Common myeloid progenitor, CD34-positive (primary cell): ENCODE measurements around the gene NTRK3.

Experiments used
- CTCF ChIA-PET: fragments of 350-600 bp; sonication (Branson Sonifier 250); formaldehyde crosslinking; loops from one replicate; lab custom pipeline; 2021; ENCODE audit warnings: antibody characterized with exemption; lab: Charles Lee
- POLR2A ChIA-PET: fragments of 350-600 bp; sonication (Branson Sonifier 250); formaldehyde crosslinking; loops from one replicate; lab custom pipeline; 2021; ENCODE audit warnings: antibody characterized with exemption; lab: Charles Lee
- DNase-seq, 3 donors: peaks; one replicate each; pipeline versions ENCODE4 v3.0.0 to v3.0.0-alpha.2; 2013
- H3K27ac ChIP-seq, 2 experiments: 1 replicate in 1 of 2; 2 replicates in 1 of 2; pipeline ENCODE4 v1.7.0; 2013; ENCODE audit warnings: inconsistent platforms in 2 of 2, low read length in 2 of 2, mild to moderate bottlenecking in 2 of 2, low read depth in 1 of 2, moderate library complexity in 1 of 2; ENCODE audit not compliant: severe bottlenecking in 2 of 2, insufficient read depth in 1 of 2, poor library complexity in 1 of 2
- H3K27me3 ChIP-seq, 5 experiments: replicated peaks in 2 of 5; 1 replicate in 3 of 5; 2 replicates in 2 of 5; pipeline versions ENCODE4 v1.6.1 to v1.7.0; 2013; ENCODE audit warnings: low read length in 4 of 5, mild to moderate bottlenecking in 2 of 5, moderate library complexity in 2 of 5, inconsistent platforms in 1 of 5; ENCODE audit not compliant: insufficient read depth in 5 of 5, control insufficient read depth in 4 of 5
- H3K36me3 ChIP-seq, 4 experiments: 1 replicate in 2 of 4; 2 replicates in 2 of 4; pipeline versions ENCODE4 v1.6.1 to v1.7.0; 2013; ENCODE audit warnings: low read length in 3 of 4, control low read depth in 1 of 4, mild to moderate bottlenecking in 1 of 4; ENCODE audit not compliant: control insufficient read depth in 4 of 4, insufficient read depth in 4 of 4
- H3K4me1 ChIP-seq, 4 experiments: 1 replicate in 3 of 4; 2 replicates in 1 of 4; pipeline versions ENCODE4 v1.6.1 to v1.7.1; 2013; ENCODE audit warnings: low read length in 3 of 4, mild to moderate bottlenecking in 3 of 4, control low read depth in 1 of 4, inconsistent platforms in 1 of 4, moderate library complexity in 1 of 4; ENCODE audit not compliant: control insufficient read depth in 4 of 4, insufficient read depth in 4 of 4; ENCODE audit errors: control extremely low read depth in 1 of 4
- H3K4me3 ChIP-seq, 7 experiments: 1 replicate in 4 of 7; 2 replicates in 3 of 7; pipeline versions ENCODE4 v1.5.1 to v1.7.0; 2013; ENCODE audit warnings: mild to moderate bottlenecking in 7 of 7, low read length in 6 of 7, moderate library complexity in 6 of 7, inconsistent platforms in 2 of 7, low read depth in 2 of 7, control low read depth in 1 of 7; ENCODE audit not compliant: insufficient read depth in 4 of 7, control insufficient read depth in 1 of 7; ENCODE audit errors: extremely low read depth in 1 of 7
- H3K9me3 ChIP-seq, 5 experiments: 1 replicate in 4 of 5; 2 replicates in 1 of 5; pipeline versions ENCODE4 v1.6.1 to v1.7.1; 2013; ENCODE audit warnings: low read length in 4 of 5, mild to moderate bottlenecking in 2 of 5, inconsistent platforms in 1 of 5, low read depth in 1 of 5, moderate library complexity in 1 of 5; ENCODE audit not compliant: control insufficient read depth in 4 of 5, insufficient read depth in 2 of 5; ENCODE audit errors: control extremely low read depth in 1 of 5
- WGBS: methylation state at CpG from one replicate; pipeline ENCODE4 v1.1.5; 2013; ENCODE audit not compliant: insufficient coverage; 5-methylcytosine and 5-hydroxymethylcytosine counted together

Gene NTRK3

DNA sequence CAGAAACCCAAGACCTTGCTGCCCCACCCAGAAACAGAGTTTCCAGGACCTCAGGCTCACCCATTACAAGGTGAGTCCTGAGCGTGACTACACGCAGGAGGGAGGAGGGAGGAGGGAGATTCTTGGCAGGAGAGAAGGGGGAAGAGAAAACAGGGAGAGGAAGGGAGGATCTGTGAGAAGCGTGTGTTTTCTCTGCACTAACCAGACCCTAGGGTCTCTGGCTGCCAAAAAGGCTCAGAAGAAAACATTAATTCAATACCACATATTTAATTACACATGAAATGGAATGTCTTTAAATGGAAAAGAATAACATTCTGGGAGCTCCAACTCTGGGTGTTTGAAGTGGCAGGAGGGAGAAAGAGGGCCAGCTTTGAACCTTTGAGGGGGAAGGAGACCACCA lies 309.0 kb downstream of the NTRK3 start:
- Histone ChIP-seq H3K4me1 (no peaks in the 10 kb centered on the region), H3K9me3 (no peaks in the 10 kb centered on the region), H3K27ac (no peak overlapping the region), H3K36me3 (no peaks in the 10 kb centered on the region), H3K4me3 (no peak overlapping the region), H3K27me3 (no peaks in the 10 kb centered on the region)
- ChIA-PET CTCF (no interaction called here), POLR2A (no interaction called here)
- DNase-seq = no peak
- 60% methylated on average over 2 of the region's 3 CpGs for WGBS

DNA sequence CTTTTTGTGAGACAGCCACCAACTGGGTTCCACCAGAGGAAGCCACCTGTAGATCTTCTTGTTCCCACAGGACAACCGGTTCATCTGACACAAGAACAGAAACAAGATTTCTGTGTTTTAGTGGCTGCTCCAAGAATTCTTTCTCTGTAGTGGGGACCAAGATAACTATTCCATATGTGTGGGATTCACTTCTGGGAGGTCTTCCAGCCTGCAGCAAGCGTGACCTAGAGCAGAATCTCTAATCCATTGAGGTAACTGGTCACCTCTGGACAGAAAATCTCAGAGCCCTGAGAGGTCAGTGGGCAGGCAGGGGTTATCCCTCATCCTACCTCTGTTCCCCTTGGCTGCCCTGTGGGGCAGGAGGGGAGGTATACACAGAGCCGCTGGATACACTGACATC lies 311.3 kb downstream of the NTRK3 start:
- ChIA-PET CTCF (no interaction called here), POLR2A (no interaction called here)
- Histone ChIP-seq H3K27me3 (no peaks in the 10 kb centered on the region), H3K36me3 (no peaks in the 10 kb centered on the region), H3K9me3 (no peaks in the 10 kb centered on the region), H3K27ac (no peak overlapping the region), H3K4me3 (no peak overlapping the region), H3K4me1 (peaks cover 0 to 11% (median 4%) of the 10 kb centered on the region in 4 experiments)
- DNase-seq = no peak
- WGBS = 100% methylated on average over 2 of the region's 3 CpGs

DNA sequence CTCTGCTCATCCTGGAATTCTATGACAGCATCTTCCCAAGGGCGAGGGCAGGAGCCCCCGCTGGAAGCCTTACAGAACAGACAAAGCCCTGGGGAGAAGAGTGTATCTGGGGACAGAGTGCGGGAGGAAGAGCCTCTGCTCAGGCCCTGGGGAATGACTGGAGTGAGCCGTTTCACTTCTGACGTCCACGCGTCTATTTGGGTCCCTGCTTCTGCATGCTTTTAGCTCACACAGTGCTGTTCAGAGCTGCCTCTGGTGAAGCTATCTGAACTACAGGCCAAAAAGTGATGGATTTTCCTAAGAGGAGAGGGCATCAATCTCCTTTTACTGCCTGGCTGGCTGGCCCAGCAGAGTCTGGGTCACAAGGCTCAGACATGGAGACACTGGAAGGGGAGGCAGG lies 311.8 kb downstream of the NTRK3 start:
- H3K9me3 ChIP-seq = no peaks in the 10 kb centered on the region
- no peaks in the 10 kb centered on the region for H3K36me3 ChIP-seq
- ChIA-PET POLR2A (no interaction called here), CTCF (interaction anchor here (1.0 kb wide), 1 partner anchor 10 kb away, joined by 3 read pairs; no protein-coding TSS in a partner anchor)
- no peak for DNase-seq
- no peaks in the 10 kb centered on the region for H3K27me3 ChIP-seq
- 95% methylated on average over 6 of the region's 7 CpGs for WGBS
- peaks cover 0 to 17% (median 9%) of the 10 kb centered on the region in 4 experiments for H3K4me1 ChIP-seq
- H3K27ac ChIP-seq = no peak overlapping the region
- no peak overlapping the region for H3K4me3 ChIP-seq

DNA sequence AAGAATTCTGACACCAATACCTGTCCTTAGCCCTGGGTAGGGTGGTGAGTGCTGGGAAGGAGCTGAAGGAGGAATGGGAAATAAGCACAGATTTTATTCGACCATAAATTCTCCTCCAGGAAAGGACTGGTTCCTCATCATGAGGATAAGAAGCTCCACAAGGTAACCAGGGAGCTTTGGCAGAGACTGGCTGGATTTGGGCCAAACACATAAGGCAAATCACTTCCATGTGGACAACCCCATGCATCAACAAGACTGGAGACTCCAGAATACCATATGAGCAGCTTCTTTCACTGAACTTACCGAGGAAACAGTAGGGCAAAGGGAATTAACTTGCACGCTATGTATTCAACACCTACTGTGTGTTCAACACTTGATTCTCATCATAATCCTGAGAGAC lies 312.5 kb downstream of the NTRK3 start:
- H3K4me3 ChIP-seq = no peak overlapping the region
- CTCF ChIA-PET = interaction anchor here (1.0 to 1.2 kb wide), 2 partner anchors 10 to 182 kb away, joined by 3 read pairs; no protein-coding TSS in a partner anchor
- no peaks in the 10 kb centered on the region for H3K36me3 ChIP-seq
- H3K9me3 ChIP-seq = no peaks in the 10 kb centered on the region
- no peak for DNase-seq
- POLR2A ChIA-PET = no interaction called here
- no peaks in the 10 kb centered on the region for H3K27me3 ChIP-seq
- 85% methylated on average over 2 of the region's 3 CpGs for WGBS
- H3K4me1 ChIP-seq = peaks cover 0 to 22% (median 10%) of the 10 kb centered on the region in 4 experiments
- H3K27ac ChIP-seq = no peak overlapping the region

DNA sequence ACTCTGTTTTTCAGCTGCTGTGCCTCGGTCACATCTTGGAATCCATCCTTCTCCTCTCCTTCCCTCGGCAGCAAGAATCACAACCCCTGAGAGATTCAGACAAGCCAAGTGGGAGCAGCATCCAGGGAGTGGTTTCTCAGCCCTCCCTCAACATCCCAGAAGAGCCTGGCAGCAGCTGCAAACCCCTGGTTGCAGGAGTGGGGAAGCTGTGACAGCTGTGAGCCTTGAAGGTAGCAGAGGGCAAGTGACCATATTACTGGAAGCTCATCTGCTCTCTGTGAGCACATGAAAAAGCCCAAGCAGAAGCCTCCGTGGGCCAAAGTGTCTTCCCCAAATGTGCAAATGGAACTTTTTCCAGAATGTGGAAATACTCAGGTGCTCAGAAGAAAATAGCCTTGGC lies 312.9 kb downstream of the NTRK3 start:
- H3K27me3 ChIP-seq = no peaks in the 10 kb centered on the region
- POLR2A ChIA-PET = no interaction called here
- no peak overlapping the region for H3K4me3 ChIP-seq
- H3K9me3 ChIP-seq = no peaks in the 10 kb centered on the region
- DNase-seq = no peak
- H3K4me1 ChIP-seq = peaks cover 0 to 22% (median 10%) of the 10 kb centered on the region in 4 experiments
- H3K27ac ChIP-seq = no peak overlapping the region
- CTCF ChIA-PET = interaction anchor here (1.0 to 1.2 kb wide), 2 partner anchors 11 to 182 kb away, joined by 3 read pairs; no protein-coding TSS in a partner anchor
- no peaks in the 10 kb centered on the region for H3K36me3 ChIP-seq
- WGBS = 100% methylated on average over 3 of the region's 3 CpGs

DNA sequence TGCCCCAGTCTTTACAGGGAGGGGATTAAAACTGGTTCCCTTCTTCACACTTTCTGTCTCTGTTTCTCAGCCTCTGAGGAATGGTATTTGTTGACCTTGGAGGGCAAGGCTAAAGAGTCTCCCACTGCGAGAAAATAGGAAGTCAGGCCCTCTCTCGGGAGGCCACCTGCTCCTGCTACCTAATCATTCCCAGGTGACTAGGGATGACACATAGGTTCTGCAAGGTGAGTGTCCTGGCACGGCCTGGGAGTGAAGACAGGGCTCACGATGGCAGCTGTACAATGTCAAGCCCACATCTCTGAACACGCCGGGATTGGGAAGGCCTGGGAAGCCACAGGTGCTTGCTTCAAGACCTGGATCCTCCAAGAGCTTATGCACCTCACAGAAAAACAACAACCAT lies 314.2 kb downstream of the NTRK3 start:
- DNase-seq = no peak
- WGBS = 98% methylated on average over 5 of the region's 6 CpGs
- Histone ChIP-seq H3K4me3 (no peak overlapping the region), H3K27me3 (no peaks in the 10 kb centered on the region), H3K4me1 (peaks cover 0 to 32% (median 14%) of the 10 kb centered on the region in 4 experiments), H3K36me3 (no peaks in the 10 kb centered on the region), H3K9me3 (no peaks in the 10 kb centered on the region), H3K27ac (no peak overlapping the region)
- ChIA-PET CTCF (no interaction called here), POLR2A (no interaction called here)

DNA sequence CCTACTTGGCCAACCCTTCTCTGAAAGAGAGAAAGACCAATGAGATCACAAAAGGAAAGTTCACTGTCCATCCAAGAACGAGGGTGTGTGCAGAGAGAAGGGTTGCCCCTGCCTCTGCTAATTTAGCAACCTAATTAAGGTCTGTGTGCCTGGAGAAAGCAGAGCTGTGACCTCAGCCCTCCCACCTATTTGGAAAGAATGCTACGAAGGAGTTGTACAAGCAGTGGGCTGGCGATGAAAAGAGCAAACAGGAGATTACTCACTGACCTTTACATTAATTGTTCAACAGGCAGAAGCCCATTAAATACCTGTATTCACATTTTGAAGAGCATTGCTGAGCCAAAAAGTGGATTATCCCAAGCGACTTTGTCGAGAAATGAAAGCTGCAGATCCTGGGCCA lies 314.9 kb downstream of the NTRK3 start:
- ChIA-PET POLR2A (no interaction called here), CTCF (no interaction called here)
- Histone ChIP-seq H3K36me3 (no peaks in the 10 kb centered on the region), H3K9me3 (no peaks in the 10 kb centered on the region), H3K4me3 (no peak overlapping the region), H3K27ac (no peak overlapping the region), H3K27me3 (no peaks in the 10 kb centered on the region), H3K4me1 (peaks cover 0 to 32% (median 14%) of the 10 kb centered on the region in 4 experiments)
- DNase-seq = no peak
- WGBS = 100% methylated on average over 3 of the region's 5 CpGs
